ENCODE results near the gene CFAP68.
"Not testable (repeated sequence)": the region's sequence is repeated elsewhere in the genome, so short reads cannot be mapped to it uniquely, and the experiment has no call there.

CFAP68 gene

GRCh38 chr11:111870886-111871692, 8.3 kb upstream of the CFAP68 start, which contains the start of gene ALG9:
Gene ALG9, minus strand, starts transcription at chr11:111871581. Its CDS starts 99 bp downstream, at chr11:111871482.
- DNase-seq, result peak; percentile 92

DNA sequence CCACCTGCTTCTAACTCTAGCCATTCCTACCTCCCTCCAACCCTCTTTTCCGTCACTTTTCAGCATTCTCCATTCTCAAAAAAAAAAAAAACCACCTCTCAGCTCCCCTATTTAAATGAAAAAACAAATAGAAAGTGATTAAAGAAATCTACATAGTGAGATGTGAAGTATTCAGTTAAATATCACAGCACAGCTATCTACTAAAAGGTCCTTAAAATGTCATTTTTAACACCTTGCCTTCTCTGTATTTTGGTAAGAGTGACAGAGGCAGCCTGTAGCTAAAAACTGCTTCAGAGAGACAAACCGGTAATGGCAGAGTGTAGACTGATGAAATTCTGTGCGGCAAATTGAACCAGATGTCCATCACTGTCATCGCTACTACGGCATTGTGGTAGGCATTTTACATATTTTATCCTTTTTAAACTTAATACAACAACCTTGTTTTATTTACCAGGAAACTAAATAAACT, 7.6 kb upstream of the CFAP68 start:
- no peak for DNase-seq

DNA sequence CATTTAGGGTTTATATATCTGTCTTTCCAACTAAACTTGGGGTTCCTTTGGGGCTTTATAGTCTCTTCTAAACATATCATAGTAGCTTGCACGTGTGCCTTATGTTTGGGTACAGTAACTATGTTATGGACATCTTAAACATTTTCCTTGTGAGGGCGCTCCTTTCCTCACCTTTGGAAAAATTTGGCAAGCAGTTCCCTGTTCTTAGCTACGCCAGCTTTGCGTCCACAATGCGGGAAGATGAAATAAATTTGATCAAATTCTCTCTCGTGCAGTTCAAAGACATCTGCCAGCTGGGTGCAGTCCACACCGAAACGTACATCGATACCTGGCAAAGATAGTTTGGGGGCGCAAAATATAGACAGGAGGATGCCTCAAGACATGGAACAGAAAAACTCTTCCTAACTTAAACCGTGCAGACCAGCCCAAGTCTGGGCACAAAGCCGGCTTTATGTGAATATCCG, 924 bp upstream of the CFAP68 start:
- DNase-seq, result no peak

- DNase-seq, result no peak
Observed at GRCh38 chr11:111879637-111879960, 258 bp downstream of the CFAP68 start.

DNA sequence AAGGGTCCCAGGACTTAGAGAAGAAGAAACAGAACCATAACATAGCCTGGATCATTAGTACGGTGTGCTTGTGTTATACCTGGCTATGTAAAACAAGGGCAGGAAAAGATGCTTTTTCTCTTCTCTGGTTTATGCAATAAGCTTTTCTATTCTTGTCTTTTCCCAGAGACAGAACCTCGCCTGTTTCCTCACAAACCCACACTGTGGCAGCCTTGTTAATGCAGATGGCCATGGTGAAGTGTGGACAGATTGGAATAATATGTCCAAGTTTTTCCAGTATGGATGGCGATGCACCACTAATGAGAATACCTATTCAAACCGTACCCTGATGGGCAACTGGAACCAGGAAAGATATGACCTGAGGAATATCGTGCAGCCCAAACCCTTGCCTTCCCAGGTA, 2.9 kb downstream of the CFAP68 start:
- DNase-seq, result no peak

DNA sequence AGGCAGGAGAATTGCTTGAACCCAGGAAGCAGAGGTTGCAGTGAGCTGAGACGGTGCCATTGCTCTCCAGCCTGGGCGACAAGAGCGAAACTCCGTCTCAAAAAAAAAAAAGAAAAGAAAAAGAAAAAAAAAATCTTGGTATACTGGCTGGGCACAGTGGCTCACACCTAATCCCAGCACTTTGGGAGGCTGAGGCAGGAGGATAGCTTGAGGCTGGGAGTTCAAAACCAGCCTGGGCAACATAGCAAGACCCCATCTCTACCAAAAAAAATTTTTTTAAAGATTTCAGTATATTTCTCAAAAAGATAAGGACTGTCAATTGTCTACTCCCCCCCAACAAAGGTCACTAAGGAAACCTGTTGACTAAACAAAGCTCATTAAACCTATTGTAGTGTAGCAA, 5.7 kb downstream of the CFAP68 start:
- DNase-seq, result not testable (repeated sequence)

DNA sequence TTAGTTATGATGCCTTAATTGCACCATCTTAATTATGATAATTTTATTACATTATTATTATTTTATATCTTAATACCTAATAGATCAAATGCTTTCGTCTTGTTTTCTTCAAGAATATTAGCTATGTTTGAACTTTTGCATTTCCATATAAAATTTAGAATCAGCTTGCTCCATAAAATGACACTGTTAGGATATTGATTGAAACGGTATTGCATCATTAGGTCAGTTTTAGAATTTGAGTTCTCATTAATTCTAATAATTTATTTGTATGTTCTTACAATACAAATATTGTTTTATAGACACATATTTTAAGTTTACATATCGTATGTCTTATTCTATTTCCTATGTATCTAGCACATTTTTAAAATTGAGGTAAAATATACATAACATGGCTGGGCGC, 6.7 kb downstream of the CFAP68 start:
- DNase-seq, result no peak

- no peak for DNase-seq
Observed at GRCh38 chr11:111886844-111887243, 7.5 kb downstream of the CFAP68 start.

- DNase-seq, result no peak
Observed at GRCh38 chr11:111905411-111905810, 26.1 kb downstream of the CFAP68 start.

DNA sequence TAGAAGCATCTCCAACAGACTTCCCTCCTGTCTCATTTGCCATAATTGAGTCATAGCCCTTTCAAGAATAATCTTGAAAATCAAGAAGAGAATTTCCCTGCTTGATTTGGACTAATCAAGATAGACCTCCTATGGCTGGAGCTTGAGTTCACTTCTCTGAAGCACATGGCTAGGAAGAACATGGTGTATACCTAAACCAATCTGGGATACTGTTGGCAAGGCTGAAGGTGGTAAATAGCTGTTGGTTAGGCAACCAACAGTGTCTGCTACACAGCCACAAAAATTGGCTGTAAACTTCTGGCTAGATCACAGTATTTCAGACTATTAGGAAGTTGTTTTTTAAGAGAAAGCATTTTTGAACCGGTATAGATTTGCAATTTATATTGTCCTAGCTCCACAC, 27.3 kb downstream of the CFAP68 start:
- no peak for DNase-seq

DNA sequence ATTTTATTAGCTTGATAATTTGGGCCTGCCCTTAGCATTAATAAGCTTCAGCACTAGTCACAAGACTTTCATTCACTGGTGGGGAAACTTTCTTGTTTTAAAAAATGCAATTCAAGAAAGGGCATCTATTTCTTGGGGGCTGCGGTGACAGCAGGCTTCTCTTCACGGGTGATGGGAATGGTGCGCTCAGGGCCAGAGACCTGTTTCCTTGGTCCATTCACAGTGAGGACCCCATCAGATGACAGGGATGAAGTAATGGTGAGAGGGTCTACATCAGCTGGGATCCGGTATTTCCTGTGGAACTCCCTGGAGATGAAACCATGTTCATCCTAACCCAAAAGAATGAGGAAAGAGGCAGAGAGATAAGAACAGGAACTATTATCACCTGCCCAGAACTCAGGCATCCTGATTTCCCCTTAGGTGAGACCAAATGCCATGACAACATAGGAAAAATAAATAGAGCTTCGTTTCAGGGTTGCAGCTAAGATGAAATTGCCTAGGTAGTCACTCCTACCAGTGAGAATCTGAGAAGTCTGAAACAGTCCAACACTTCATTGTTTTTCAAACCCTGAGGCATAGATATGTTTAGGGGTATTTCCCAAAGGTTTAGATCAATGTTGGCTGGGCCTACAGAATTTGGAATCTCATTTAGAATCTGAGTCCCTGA, 29.4 kb downstream of the CFAP68 start:
- DNase-seq, result no peak

GRCh38 chr11:111909378-111909777, 30.0 kb downstream of the CFAP68 start:
- DNase-seq, result no peak

GRCh38 chr11:111910676-111911562, 31.6 kb downstream of the CFAP68 start:
- no peak for DNase-seq

- no peak for DNase-seq
Observed at GRCh38 chr11:111911563-111912401, 32.4 kb downstream of the CFAP68 start, which contains the start of gene CRYAB. Gene CRYAB, minus strand, starts transcription at chr11:111911770. Its CDS starts 46 bp downstream, at chr11:111911724.

DNA sequence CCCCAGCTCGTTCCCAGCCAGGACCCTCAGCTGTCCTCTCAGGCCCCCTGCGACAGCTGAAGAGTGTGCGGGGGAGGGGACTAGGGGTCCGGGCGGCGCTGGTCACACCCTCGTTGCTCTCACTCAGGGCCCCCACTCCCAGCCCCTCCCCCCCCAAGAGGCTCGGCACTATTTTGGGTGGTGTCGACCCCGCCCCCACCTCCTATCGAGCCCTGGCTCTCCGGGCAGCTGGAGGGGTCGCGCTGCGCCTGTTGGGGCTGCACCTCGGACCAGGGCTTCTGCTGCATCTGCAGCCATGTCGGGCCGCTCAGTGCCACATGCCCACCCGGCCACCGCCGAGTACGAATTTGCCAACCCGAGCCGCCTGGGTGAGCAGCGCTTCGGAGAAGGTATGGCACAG, 33.2 kb downstream of the CFAP68 start, which contains the start of gene HSPB2:
HSPB2 (plus strand) TSS at position 200 of the 400 bp plus-strand sequence; CDS start at position 296, 96 bp downstream.
- DNase-seq, result no peak

- no peak for DNase-seq
Observed at GRCh38 chr11:111913031-111913861, 33.9 kb downstream of the CFAP68 start.

GRCh38 chr11:111913997-111914396, 34.7 kb downstream of the CFAP68 start:
- DNase-seq, result no peak

DNA sequence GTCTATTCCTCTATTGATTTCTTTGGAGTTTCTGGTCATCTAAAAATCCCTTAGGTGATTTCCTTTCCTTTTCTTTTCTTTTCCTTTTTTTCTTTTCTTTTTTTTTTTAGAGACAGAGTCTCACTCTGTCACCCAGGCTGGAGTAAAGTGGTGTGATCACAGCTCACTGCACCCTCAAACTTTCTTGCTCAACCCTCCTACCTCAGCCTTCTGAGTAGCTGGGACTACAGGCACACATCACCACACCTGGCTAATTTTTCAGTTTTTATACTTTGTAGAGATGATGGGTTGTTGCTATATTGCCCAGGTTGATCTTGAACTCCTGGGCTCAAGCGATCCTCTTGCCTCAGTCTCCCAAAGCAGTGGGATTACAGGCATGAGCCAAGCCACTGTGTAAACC, 37.4 kb downstream of the CFAP68 start:
- no peak for DNase-seq

DNA sequence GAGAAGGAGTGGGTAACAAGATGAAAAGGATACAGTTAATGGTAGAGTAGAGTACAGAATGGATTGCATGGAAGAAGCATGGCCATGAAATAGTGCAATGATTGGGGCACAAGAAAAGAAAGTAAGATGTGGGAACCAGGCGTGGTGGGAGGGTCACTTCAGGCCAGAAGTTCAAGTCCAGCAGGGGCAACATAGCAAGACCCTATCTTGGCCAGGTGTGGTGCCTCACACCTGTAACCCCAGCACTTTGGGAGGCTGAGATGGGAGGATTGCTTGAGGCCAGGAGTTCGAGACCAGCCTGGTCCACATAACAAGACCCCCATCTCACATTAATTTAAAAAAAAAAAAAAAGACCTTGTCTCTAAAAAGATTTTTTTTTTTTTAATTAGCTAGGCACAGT, 38.0 kb downstream of the CFAP68 start:
- DNase-seq, result no peak

DNA sequence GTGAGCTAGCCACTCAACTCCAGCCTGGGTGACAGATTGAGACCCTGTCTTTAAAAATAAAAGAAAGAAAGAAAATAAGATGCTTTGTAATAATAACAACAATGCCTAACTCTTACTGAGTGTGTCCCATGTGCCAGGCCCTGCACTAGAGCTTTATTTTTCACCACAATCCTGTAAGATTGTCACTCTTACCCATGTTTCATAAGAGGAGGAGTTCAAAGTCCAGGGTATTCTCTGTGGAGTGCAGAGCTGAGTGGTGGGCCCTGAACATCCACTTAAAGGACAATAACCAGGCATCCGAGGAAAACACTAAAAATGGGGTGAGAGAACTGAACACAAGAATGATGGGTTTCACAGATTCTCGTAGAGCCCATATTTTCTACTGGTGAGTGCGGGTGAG, 38.4 kb downstream of the CFAP68 start:
- no peak for DNase-seq

All from activated CD4-positive, alpha-beta T cell treated with anti-CD3 and anti-CD28 coated beads for 48 hours (primary cell).